ENCODE results near the gene ERVH48-1. TPM values are rescaled to one million over a fixed set of nuclear protein-coding genes. Genes with fewer than 3 reads are reported as not detected.
"Not testable (repeated sequence)": the region's sequence is repeated elsewhere in the genome, so short reads cannot be mapped to it uniquely, and the experiment has no call there.

The ERVH48-1 gene
- total and polyA plus RNA-seq, 4 donors, result 0.02 to 1.1 (median 0.15) TPM

DNA sequence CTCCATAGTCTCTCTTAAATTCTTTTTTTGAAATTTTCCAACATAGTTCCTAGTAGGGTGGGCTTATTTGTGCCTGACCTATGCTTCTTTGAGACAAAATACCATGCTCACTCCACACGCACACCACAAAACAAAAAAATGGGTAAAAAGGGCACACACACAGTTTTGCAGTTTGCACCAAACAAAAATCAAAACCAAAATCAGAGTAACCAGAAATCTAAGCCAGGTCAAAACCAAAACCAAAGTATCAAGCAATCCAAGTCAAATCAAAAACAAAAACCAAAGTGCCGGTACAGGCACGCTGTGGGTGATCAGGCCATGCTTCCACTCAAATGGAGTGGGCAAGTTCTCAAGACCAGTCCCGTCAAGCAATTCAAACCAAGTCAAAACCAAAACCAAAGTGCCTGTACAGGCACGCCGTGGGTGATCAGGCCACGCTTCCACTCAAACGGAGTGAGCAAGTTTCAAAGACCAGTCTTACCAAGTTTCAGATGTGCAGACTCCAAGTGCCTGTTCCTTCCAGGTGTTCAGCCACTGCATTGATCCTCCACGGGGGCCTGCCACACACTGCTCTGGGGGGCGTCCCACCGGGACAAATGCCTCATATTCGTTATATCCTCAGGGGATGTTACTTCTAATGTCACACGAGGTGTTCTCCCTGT, 23.8 kb upstream of the ERVH48-1 start:
- not testable (repeated sequence) for H3K9me3 ChIP-seq (ENCODE audit: control insufficient read depth in 4 of 4, insufficient read depth in 3 of 4, low read length in 3 of 4); ATAC-seq (ENCODE audit: insufficient read depth, low FRiP score); H3K27ac ChIP-seq (ENCODE audit: low read depth in 1 of 2, low read length in 1 of 2); H3K27me3 ChIP-seq (ENCODE audit: control insufficient read depth in 3 of 3, insufficient read depth in 3 of 3, low read length in 2 of 3); H3K4me1 ChIP-seq (ENCODE audit: control insufficient read depth in 5 of 5, insufficient read depth in 5 of 5, low read length in 5 of 5); H3K4me3 ChIP-seq; DNase-seq; H3K9ac ChIP-seq (ENCODE audit: insufficient read depth in 1 of 2, low read length in 2 of 2); H3K36me3 ChIP-seq (ENCODE audit: control insufficient read depth in 4 of 4, insufficient read depth in 4 of 4, low read length in 4 of 4)
- WGBS, 2 donors, result 84% methylated on average over 13 of the region's 13 CpGs

- no peaks in the 10 kb centered on the region for H3K9me3 ChIP-seq (ENCODE audit: control insufficient read depth in 4 of 4, insufficient read depth in 3 of 4, low read length in 3 of 4)
- no peaks in the 10 kb centered on the region for H3K27me3 ChIP-seq (ENCODE audit: control insufficient read depth in 3 of 3, insufficient read depth in 3 of 3, low read length in 2 of 3)
- no peak overlapping the region for H3K27ac ChIP-seq (ENCODE audit: low read depth in 1 of 2, low read length in 1 of 2)
- H3K9ac ChIP-seq (ENCODE audit: insufficient read depth in 1 of 2, low read length in 2 of 2), result no peak overlapping the region
- no peak for TF ChIP-seq CTCF (IDR thresholded peaks at IDR 0.05; ENCODE audit: control extremely low read depth, extremely low read depth)
- ATAC-seq (ENCODE audit: insufficient read depth, low FRiP score) (no peak), DNase-seq (no peak)
- 56 to 67% methylated on average over 6 of the region's 6 CpGs for WGBS, 2 donors
- H3K4me3 ChIP-seq, result no peak overlapping the region
- H3K4me1 ChIP-seq (ENCODE audit: control insufficient read depth in 5 of 5, insufficient read depth in 5 of 5, low read length in 5 of 5), result peaks cover 0 to 27% (median 8%) of the 10 kb centered on the region in 5 donors
- no peaks in the 10 kb centered on the region for H3K36me3 ChIP-seq (ENCODE audit: control insufficient read depth in 4 of 4, insufficient read depth in 4 of 4, low read length in 4 of 4)
Measured at GRCh38 chr21:42942244-42942643, 16.8 kb upstream of the ERVH48-1 start.

GRCh38 chr21:42941696-42942085, 16.3 kb upstream of the ERVH48-1 start:
- ATAC-seq (ENCODE audit: insufficient read depth, low FRiP score), result no peak
- 91 to 94% methylated on average over 6 of the region's 6 CpGs for WGBS, 2 donors
- Histone ChIP-seq H3K4me1 (ENCODE audit: control insufficient read depth in 5 of 5, insufficient read depth in 5 of 5, low read length in 5 of 5) (peaks cover 0 to 33% (median 10%) of the 10 kb centered on the region in 5 donors), H3K9ac (ENCODE audit: insufficient read depth in 1 of 2, low read length in 2 of 2) (no peak overlapping the region), H3K9me3 (ENCODE audit: control insufficient read depth in 4 of 4, insufficient read depth in 3 of 4, low read length in 3 of 4) (no peaks in the 10 kb centered on the region), H3K27me3 (ENCODE audit: control insufficient read depth in 3 of 3, insufficient read depth in 3 of 3, low read length in 2 of 3) (no peaks in the 10 kb centered on the region), H3K4me3 (no peak overlapping the region), H3K27ac (ENCODE audit: low read depth in 1 of 2, low read length in 1 of 2) (no peak overlapping the region), H3K36me3 (ENCODE audit: control insufficient read depth in 4 of 4, insufficient read depth in 4 of 4, low read length in 4 of 4) (no peaks in the 10 kb centered on the region)
- no peak for DNase-seq
- no peak for TF ChIP-seq CTCF (IDR thresholded peaks at IDR 0.05; ENCODE audit: control extremely low read depth, extremely low read depth)

DNA sequence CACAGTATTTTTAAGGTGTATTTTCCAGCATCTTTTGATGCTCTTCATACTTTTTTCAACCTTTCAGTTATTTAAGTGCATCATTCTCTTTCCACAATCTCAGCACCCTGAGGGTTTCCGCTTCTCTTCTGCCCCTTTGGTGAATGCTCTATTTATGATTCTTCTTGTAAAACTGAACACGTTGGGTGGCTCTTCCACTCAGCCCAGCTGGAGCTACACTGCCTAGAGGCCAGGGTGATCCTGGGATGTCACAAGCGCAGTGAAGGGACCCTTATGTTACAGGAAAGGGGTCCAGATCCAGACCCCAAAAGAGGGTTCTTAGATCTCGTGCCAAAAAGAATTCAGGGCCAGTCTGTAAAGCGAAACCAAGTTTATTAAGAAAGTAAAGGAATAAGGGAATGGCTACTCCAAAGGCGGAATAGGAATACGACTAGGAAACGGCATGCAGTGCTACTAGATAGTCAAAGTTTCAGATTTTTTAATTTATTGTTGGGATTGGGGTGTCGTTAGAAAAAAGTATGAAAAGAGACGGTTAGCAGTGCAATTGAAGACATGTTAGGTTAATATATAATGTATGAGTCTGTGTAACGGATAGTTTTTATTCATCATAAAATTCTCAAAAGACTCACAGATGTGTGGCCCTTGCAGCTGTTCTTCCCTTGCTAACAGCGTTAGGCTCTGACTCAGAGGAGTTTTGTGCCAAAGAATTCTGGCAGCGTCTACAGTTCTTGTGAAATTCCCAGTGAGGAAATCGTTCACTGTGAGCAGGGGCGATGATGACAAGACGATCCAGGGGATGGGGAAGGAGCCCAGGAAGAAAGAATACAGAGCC, 14.4 kb upstream of the ERVH48-1 start:
- H3K9ac ChIP-seq (ENCODE audit: insufficient read depth in 1 of 2, low read length in 2 of 2), result peak overlapping the region in 1 of 2 donors; percentile 90
- H3K4me1 ChIP-seq (ENCODE audit: control insufficient read depth in 5 of 5, insufficient read depth in 5 of 5, low read length in 5 of 5), result peaks cover 0 to 41% (median 10%) of the 10 kb centered on the region in 5 donors
- no peak for TF ChIP-seq CTCF (IDR thresholded peaks at IDR 0.05; ENCODE audit: control extremely low read depth, extremely low read depth)
- no peaks in the 10 kb centered on the region for H3K9me3 ChIP-seq (ENCODE audit: control insufficient read depth in 4 of 4, insufficient read depth in 3 of 4, low read length in 3 of 4)
- no peaks in the 10 kb centered on the region for H3K27me3 ChIP-seq (ENCODE audit: control insufficient read depth in 3 of 3, insufficient read depth in 3 of 3, low read length in 2 of 3)
- H3K27ac ChIP-seq (ENCODE audit: low read depth in 1 of 2, low read length in 1 of 2), result peak overlapping the region in 1 of 2 donors; percentile 67
- H3K36me3 ChIP-seq (ENCODE audit: control insufficient read depth in 4 of 4, insufficient read depth in 4 of 4, low read length in 4 of 4), result no peaks in the 10 kb centered on the region
- ATAC-seq (ENCODE audit: insufficient read depth, low FRiP score) (peak; percentile 62), DNase-seq (peak; percentile 95 to 100 (median 99))
- H3K4me3 ChIP-seq, result no peak overlapping the region
- 52 to 54% methylated on average over 16 of the region's 16 CpGs for WGBS, 2 donors

- H3K4me1 ChIP-seq (ENCODE audit: control insufficient read depth in 5 of 5, insufficient read depth in 5 of 5, low read length in 5 of 5), result peaks cover 0 to 52% (median 10%) of the 10 kb centered on the region in 5 donors
- not testable (repeated sequence) for H3K9me3 ChIP-seq (ENCODE audit: control insufficient read depth in 4 of 4, insufficient read depth in 3 of 4, low read length in 3 of 4); H3K9ac ChIP-seq (ENCODE audit: insufficient read depth in 1 of 2, low read length in 2 of 2); H3K27ac ChIP-seq (ENCODE audit: low read depth in 1 of 2, low read length in 1 of 2); H3K36me3 ChIP-seq (ENCODE audit: control insufficient read depth in 4 of 4, insufficient read depth in 4 of 4, low read length in 4 of 4); H3K4me3 ChIP-seq; DNase-seq; ATAC-seq (ENCODE audit: insufficient read depth, low FRiP score); H3K27me3 ChIP-seq (ENCODE audit: control insufficient read depth in 3 of 3, insufficient read depth in 3 of 3, low read length in 2 of 3)
- 93% methylated on average over 6 of the region's 6 CpGs for WGBS, 2 donors
Measured at GRCh38 chr21:42938606-42938995, 13.2 kb upstream of the ERVH48-1 start.

Data from lung (tissue), 12 donors.